Left kidney (tissue), 2 donors: ENCODE measurements around the gene SYNDIG1. TPM values are rescaled to one million over a fixed set of nuclear protein-coding genes. Genes with fewer than 3 reads are reported as not detected.

Experiments
- DNase-seq: peaks from one replicate; pipeline ENCODE4 v3.0.0-alpha.2; 2013
- polyA plus RNA-seq: library from polyadenylated mRNA; unstranded; fragments of 120-200 nt; gene quantifications from one replicate; pipeline ENCODE4 v1.2.1, GENCODE V29; 2013; ENCODE audit not compliant: insufficient read length

The SYNDIG1 gene
- polyA plus RNA-seq, 1 donor: 6.5 TPM

DNA sequence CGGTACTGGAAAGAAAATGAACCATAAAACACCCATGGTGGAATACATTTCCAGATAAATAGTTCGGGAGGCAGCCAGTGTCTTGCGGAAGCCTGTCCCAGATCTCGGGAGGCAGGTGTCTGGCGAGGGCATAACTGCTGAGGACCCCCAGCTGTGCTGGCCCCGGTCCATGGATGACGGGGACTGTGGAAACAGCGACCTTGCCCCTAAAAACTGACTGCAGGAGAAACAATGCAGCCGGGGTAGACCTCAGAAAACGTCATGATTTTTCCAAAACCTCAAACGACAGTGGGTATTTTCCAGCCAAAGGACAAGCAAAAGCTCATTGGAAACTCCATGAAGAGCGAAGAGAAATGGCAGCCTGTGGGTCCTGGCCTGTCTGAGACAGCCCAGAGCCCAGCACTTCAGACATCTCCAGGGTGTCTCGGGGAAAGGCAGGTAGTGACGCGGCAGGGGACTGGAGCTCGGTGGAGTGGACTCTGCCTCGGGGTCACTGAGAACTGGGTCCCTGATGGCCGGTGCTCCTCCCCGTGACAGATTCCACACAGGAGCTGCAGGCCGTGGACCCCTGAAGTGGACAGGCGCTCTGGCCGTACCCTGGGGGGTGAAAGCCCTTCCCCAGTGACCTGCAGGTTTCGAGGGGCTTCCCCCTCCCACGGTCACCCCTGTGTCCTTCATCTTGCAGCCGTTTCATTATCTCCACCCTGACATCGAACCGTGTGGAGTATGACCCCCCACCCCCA, 188.6 kb downstream of the SYNDIG1 start:
- no peak for DNase-seq

DNA sequence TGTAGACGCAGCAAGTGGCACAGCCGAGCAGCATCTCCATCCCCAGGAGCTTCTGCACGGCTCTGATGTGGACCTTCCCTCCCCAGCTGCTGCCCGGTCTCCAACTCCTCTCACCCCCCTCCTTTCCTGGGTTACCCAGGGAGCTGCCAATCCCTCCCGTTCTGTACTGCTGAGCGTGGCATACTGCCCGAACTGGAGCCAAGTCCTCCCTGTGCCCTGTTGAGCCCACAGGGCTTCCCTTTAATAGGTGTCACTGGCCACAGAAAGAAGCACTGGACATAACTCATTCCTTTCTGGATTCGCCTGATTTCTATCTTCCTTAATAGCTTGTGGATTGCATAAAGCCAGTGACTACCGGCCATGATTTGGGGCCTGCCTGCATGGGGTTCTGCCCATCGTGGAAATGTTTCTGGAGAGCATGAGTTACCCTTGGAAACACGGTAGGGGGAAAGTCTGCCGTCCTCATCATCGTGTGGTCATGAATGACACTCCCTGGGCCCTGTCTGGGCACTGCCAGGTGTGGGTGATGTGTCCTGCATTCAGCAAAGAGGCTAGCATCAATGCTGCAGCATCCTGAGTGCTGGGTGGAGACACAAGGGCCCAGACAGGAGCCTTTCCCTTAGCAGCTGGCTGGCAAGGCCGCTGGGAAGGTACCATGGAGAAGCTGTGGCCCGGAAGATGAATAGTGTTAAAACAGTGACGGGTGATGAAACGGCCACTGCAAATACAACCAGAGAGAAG, 189.7 kb downstream of the SYNDIG1 start:
- DNase-seq: no peak

DNA sequence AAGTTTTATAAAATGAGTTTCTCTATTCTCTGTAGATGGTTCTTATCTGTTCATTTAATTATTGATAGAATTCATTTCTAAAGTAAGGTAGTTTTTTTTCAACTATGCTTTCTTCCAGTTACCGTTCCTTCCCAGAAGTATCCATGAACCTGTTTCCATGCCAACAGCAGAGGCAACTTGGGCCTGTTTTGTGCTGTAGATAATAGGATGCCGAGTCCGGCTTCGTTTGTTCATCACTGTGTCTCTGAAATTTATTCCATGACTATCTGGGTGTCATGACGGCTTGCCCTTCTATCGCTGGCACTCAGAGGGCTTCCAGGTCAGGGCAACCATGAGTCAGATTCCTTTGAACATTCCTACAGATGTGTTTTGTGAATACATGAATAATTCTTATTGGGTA, 190.4 kb downstream of the SYNDIG1 start:
- DNase-seq: no peak

DNA sequence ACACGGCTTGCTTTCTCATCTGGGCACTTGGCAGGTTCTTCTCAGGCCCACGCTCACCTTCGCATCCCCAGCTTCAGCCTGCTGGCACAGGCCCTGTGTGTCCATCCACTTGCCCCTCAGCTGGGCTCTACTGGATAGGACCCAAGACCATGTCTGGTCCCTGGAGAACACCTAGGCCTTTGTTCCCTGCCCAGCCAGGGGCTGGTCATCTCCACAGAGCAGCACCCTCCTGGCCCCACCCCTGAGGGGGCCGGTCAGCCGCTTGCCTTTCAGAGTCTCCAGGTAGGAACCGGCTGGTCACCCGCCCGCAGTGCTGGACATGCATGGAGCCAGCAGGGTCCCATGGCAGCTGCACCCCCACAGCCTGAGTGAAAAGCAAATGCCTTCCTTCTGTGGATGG, 191.2 kb downstream of the SYNDIG1 start:
- DNase-seq: no peak

DNA sequence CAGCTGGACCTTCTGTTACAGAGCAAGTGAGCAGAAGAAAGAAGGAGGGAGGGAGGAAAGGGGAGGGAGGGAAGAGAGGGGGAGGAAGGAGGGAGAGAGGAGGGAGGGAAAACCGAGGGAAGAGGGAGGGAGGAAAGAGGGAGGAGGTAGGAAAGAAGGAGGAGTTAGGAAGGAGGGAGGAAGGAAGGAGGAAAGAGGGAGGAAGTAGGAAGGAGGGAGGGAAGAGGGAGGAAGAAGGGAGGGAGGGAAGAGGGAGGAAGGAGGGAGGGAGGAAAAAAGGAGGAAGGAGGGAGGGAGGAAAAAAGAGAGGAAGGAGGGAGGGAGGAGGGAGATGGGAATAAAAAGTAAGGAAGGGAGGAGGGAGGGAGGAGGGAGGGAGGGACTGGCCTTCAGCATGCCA, 191.8 kb downstream of the SYNDIG1 start:
- no peak for DNase-seq

DNA sequence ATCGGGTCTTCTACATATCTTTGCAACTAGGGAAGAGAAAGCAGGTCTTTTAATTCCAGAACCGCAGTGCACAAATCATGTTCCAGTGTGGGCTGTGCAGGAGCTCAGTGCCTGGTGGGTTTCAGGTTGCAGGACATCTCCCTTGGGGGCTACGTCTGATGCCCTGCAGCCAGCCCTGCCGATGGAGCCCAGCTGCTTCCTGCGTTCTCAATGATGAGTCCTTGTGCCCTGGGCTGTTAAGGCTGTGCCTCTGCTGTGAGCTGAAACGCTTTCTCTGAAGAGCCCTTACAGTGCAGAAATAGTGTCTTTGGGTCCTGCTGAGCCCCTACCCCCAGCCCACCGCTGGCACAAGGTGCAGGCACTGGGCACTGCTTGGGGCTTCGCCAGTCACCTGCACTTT, 192.9 kb downstream of the SYNDIG1 start:
- DNase-seq: no peak

DNA sequence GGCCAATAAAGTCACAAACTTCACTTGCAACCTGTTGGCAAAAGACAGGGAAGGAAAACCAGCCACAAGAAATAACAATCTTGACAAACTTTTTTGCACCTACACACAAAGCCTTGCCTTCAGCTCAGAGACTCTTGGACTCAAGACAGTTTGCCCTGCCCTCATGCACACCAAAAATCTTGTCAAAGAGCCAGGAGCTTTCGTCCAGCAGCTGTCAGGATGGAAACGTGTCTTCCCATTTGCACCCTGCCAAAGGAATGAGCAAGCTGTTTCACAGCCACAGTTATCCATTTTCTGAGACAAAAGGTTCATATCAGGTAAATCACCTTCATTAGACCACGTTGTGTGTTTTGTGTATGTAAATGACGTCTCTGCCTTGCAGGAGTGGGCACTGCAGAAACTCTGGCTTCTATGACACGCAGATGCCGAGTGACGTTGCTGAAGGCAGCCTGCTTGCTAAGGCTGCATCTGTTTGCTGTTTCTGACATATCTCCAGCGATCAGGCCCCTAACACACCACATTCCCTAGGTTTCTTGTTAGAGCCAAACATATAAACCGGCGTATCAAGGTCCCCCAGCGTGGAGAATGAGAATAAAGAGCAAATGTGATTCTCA, 193.4 kb downstream of the SYNDIG1 start:
- no peak for DNase-seq

DNA sequence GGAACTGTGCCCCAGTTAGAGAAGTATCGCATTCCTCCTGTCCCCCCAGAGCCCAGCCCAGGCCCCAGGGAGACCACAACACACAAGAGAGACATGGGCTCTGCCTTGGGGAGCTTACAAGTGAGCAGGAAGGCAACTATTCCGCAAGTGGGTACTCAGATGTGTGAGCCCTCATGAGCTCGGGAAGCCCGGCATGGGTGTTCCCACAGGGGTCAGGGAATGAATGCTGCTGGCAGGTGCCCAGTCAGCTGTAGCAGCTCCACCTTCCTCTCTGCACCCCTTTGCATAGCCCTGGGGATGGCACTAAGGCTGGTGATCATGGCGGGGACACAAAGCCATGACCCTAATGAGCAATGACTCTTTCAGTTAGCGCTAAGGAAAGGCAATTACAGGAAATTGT, 194.1 kb downstream of the SYNDIG1 start:
- DNase-seq: no peak

DNA sequence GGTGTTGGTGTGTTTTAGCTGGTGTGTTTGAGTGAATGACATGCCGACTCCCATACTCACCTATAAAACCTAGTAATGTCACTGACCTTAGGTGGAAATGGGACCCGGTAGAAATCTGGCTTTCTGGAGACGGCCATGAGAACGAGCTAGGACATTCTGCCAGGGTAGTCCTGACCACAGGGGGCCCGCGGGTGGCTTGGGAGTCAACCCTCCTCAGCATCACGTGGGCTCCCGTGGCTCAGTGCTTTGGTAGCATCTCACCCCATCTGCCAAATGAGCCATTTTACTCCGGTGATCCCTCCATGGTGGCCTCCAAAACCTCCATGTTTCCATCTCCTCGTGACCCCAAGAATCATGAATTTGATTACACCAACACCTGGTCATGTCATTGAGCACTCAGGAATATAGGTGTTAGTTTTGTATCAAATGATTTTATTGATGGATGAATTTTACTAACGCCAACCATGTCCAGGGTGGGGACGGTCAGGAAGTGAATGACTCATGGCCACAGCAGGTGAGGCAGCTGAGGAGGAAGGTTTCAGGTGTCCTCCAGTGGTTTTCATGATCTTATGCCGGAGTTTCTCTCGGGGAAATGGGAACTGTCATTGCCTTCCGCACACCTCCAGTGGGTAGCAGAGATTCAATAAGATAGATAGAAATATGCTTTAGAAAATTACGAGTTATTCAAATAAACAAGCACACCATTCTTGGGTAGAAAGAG, 195.0 kb downstream of the SYNDIG1 start:
- DNase-seq: no peak

DNA sequence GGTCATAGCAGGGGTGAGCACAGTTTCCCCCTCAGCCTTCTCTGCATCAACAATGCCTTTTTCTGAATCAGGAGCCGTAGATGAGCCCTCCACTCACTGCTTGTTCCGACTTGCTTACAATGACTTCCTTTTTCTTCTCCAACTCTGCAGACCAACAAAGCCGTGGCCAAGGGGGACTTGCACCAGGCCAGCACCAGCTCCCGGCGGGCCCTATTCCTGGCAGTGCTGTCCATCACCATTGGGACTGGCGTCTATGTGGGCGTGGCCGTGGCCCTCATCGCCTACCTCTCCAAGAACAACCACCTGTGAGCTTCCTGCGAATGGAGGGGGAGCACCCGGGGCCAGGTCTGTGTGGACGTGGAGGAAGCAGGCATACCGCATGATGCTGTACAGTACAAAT, 195.8 kb downstream of the SYNDIG1 start:
- DNase-seq: no peak

DNA sequence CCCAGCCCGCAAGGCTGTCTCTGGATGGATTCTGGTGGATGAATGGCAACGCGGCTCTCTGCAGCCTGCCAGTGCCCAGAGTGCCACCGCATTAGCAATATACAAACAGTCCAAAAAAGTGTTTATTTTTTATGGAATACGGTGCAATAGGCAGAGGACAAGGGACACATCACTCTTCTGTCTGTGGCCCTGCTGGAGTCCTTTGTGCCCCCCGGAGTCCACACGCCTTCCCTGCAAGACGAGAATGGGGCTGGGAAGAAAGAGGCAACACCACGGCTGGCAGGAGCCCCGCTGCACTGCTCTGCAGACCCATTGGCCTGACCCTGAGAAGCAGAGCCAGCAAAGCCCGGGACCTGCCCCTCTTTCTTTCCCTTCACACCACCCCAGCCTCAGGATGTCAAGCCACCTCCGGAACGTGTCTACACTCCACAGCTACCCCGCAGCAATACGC, 196.3 kb downstream of the SYNDIG1 start:
- DNase-seq: no peak

DNA sequence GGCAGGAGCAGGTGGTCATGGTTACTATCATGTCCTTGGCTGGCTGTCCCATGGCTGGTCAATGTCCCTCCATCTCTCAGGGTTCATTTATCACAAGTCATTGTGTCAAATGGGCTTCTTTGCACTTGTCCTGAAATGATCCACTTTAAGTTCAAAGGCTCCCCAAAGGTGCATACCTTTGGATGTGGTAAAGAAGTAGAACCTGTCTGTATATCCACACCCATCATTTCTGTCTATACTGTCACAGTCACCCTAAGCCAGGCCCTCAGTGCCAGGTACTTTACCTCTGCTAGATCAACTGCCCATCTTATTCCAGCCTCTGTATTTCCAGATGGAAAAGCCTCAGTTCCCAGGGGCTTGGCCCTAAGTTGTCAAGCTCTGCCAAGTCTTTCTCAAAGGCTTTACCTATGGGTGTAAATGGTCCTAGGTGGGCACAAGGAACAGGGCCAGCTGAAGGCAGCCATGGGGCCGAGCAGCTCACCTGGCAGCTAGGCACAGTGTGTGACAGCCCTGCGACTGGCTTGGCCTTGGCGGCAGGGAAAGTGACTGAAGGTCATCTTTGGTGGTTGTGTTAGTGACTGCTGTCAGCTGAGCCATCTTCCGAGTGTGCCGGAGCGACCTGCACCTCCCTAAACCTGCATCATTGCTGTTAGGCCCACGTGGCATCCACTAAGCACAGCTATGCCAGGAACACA, 198.4 kb downstream of the SYNDIG1 start:
- no peak for DNase-seq

DNA sequence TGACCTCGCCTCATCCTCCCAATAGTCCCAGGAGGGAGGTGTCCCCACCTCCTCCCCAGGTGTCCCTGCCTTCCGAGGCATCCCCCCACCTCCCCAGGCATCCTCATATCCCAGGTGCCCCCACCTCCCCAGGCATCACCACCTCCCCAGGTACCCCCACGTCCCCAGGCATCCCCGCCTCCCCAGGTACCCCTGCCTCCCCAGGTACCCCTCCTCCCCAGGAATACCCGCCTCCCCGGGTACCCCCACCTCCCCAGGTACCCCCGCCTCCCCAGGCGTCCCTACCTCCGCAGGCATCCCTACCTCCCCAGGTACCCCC, 198.9 kb downstream of the SYNDIG1 start:
- no peak for DNase-seq

DNA sequence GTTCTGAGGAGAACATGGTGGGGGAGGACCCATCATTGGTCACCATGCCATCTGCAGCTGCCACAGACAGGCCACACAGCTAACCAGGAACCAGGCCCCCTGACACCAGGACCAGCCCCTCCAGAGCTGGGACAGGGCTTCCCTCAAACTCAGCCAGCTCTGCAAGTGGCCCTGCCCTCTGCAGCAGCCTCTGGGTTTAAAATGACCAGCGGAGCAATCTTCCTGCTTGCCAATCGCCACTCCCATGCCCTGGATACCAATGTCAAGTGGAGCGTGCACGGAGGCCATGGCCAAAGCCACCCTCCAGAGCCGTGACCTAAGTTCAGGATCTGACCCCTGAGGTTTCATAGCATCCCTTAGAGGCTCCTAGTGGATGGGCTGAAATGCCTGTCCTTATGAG, 199.4 kb downstream of the SYNDIG1 start:
- no peak for DNase-seq

DNA sequence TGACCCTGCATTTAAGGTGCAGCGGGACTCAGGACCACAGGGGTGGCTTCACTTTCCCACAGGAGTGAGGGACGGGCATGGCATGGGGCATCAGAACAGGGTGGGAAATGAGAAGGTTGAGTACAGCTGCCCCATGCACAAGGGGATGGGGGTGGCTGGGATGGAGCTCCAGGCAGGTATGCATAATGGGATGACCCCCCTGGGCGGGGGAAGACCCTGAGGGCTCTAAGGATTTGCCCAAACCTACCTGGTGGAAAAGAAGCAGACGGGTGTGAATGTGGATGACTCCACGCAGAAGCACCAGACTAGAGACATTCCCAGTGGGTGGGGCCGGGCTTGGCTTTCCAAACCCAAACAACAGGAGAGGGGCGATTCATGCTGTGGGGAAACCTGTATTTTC, 200.3 kb downstream of the SYNDIG1 start:
- DNase-seq: no peak

DNA sequence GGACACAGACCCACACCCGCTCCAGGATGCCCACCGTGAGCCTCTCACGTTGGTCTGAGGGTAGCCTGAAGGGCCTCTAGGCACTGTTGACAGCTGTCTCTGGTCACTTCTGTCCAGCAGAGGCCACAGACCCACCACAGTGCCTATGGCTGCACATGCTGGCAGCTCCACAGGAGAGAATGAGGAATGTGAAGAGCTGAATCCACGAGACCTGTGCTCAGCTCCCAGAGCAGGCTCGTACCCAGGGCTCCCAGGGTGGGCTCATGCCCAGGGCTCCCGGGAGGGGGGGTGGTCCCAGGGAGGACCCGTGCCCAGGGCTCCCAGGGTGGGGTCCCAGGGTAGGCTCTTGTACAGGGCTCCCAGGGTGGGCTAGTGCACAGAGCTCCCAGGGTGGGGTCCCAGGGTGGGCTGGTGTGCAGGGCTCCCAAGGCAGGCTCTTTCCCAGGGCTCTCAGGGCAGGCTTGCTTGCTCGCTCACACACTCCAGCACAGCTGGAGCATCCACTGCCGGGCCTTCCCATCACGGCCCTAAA, 201.0 kb downstream of the SYNDIG1 start:
- no peak for DNase-seq

DNA sequence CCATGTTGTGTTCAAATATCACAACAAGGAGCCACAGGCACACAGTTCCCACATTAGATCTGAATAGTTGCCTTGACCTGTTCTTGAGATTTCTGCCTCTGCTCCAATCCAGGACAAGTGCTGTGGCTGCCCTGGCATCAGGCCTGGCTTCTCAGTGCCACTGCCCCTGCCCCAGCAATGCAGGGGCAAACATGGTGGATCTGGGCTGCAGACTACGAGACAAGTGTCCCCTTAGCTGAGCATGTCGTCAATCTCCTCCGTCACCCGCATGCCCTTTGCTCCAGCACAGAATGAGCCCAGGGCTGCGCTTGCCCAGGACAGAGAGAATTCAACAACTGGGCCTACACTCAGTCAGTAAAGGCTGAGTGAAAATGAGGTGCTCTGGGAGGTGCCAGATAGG, 201.6 kb downstream of the SYNDIG1 start:
- DNase-seq: no peak

DNA sequence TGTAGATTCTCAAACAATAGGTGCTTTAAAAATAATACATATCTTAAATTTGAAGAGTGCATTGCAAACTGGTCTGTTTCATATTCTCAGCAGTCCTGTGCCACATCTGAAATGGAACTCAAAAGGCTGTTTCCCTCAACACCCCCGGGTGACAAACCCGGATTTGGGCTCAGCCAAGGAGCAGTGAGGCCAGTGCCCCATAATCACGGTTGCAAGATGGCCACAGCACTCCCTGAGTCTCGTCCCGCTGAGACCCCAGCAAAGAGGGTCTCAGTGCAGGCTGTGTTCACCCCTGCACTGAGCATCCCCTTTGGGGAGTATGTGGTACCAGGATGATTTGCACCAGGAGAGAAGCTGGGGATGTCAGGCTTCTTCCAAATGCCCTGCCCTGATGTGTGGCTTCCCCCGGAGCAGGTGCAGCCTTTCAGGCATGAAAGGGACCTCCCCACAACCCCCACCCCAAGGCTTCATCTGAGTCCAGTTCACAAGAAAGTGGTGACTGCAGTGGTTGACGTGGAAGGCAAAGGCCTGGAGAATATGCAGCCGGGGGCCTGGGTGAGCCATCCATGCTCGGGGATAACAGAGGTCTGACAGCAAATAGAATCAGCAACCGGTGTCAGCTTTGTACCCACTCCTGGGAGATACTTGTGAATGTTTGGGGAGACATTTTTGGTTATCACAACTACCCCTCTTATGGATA, 202.9 kb downstream of the SYNDIG1 start:
- DNase-seq: no peak

DNA sequence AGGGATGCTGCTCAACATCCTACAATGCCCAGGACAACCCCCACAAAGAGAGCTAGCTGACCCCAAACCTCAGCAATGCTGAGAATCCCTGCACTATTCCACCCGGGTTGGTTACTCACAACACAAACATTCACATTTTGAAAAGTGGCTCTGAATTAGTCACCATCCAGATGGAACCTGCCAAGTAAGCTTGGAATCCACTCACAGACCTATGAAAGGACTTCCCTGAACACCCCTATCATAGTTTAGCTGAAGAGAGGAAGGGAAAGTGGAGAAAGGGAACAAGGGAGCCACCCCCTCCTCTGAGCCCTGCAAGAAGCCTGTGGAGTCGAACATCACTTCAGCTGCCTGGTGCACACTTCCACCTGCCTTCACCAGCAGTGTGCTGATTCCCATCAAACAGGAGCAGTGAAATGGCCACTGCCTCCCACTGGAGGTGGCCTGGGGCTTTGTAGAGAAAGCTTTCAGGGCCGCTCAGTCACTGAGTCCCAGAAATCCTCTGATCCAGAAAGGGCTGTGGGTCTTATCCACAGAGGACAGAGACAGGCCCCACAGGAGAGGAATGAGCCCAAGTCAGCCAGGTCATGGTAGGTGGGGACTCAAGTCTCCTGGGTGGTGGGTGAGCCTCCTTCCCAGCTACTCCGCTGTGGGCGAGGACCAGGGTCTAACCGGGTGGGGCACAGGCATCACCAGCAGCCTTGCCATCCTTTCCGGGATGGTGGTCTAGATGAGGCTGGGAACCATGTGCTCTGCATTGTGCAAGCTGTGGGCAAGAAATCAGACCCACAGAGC, 203.7 kb downstream of the SYNDIG1 start:
- DNase-seq: no peak
